NAMALWA (cell line): ENCODE data around the gene ITGA1.

ENCODE experiments used
- DNase-seq: peaks from one replicate; pipeline ENCODE4 v3.0.0-alpha.2; 2015; ENCODE audit warnings: low spot score

The ITGA1 gene

DNA sequence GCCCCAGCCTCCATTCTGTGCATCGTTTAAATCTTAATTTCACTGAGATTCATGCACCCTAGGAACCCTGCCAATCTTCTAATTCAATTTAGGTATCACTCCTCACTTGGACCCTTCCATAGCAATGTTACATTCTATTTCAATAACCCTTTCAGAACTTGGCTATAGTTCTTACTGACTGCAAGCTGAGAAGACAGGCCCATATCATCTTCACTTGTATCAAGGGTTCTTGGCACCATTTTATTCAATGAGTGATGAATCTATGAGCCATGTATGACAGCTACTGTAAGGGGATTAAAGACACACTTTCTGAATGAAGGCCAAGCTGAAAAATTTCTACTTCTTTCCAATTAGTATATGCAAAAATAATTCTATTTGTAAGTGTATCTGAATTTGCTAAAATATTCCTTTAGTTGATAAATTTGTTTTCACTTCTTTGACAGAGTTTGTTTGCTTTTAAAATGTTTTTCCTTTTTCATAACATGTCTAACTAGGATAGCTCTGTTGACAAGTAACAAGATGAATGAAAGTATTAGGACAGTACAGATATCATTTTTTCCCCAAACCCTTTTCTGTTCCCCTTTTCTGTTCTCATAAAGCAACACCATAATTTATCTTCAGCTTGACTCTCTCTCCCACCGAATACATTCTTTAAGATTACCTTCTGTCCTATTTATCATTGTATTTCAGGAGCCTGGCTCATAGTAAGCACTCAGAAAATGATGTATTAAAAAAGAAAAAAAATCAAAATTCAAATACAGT lies 211.0 kb downstream of the ITGA1 start:
- no peak for DNase-seq

DNA sequence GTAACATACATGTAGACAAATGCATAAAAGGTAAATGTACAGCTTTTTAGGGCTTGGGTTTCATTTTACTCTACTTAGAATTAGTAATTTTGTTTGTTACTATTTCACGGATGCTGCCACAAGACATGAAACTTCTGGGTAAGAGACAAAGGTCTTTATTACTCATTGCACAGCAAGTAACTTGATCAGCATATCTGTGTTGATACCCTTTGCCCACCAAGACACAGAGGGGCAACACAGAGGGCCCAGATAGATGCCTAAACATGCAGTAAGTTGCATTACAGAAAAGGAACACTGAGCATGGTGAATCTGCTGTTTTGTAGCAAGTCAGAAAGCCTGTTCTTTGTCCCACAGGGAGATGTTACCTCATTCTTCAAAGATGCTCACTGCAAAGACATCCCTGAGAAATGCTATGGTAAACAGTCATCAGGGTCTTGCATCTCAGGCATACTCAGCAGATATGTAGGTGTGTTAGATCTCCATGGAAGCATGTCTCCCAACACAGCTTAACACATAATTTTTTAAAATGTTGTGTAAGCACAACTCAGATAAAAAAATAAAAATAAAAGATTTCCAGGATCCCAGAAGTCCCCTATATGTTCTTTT lies 211.7 kb downstream of the ITGA1 start:
- no peak for DNase-seq

DNA sequence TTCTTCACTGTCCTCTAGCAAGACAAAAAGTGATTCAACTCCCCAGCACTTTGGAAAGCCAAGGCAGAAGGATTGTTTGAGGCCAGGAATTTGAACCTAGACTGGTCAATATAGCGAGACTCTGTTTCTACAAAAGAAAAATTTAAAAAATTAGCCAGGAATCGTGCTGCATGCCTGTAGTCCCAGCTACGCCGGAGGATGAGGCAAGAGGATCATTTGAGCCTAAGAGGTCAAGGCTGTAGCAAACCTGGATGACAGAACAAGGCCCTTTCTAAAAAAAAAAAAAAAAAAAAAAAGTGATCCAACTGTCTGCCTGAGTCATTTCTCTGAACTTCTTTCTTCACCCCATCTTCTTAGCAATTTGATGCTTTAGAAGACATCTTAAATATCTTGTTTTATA lies 213.8 kb downstream of the ITGA1 start:
- DNase-seq = no peak

DNA sequence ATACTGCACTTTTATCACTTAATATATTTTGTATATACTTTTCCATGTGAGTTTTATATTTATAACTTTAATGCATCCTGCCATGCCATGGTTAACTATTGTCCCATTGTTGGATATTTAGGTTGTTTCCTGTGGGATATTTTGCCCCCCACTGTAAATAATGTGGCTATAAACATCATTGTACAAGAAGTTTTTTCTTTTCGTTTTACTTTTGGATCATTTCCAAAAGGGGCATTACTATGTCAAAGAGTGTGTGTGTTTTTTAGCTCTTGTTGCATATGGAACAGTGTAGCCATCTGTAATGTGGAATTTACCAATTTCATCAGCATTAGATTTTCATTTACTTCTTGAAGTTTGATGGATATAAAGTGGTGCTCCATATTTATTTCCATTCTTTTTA lies 214.8 kb downstream of the ITGA1 start:
- DNase-seq = no peak

DNA sequence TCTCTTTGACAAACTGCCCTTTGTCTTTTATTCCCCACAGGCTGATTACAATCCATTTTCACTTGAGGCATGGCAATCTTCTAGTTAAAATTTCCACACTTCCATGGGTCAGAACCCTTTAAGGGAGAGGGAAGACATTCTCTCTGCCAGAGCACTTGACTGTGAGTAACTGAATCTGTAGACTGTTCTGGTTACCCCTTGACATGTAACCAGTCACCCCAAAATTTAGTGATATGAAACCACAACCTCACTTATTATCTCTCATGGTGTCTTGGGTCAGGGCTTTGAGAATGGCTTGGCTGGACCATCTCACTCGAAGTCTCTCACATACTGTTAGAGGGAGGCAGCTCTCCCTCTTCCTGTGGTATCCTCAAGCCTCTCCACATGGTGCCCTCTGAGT lies 215.4 kb downstream of the ITGA1 start:
- no peak for DNase-seq

DNA sequence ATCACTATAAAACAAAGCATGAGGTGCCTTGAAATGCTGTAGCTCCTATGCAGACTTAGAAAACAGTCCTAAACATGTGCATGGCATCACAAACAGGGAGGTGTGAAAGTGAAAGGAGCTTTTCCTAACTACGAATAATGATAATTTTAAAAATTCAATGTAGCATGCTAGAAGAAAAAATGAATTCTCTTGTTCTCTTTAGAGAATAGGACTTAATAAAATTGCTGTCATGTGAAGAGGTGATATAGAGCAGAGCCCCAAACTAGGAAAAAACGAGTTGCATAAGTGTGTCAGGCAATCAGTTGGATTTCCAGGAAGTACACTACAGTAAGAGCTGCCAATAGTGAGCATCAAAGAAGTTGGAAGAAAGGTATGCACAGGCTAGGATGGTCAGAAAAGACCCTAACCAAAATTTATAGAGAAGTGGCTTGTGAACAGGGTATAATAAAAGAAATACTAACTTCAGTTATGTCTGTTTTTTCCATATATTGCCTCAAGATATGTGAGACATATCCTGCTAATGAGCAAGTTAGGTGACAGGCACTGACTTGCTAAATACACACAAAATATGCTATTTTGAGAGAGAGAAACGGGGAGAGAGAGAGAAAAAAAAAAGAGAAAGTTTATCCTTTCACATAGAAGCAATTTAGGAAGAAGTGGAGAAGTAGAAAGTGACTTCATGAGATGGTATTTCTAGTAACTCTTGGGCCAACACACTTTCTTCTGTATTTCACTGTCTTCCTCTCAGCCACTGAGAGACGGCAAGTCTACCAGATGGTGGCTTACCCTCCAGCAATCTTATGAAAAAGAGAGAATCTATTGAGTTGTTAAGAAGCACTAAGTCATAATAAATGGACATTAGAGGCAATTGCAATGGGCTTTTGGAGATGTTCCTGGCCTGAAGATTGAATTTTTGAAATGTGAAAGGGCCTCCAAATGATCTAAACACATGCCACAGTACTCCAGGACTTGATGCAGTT lies 219.5 kb downstream of the ITGA1 start:
- no peak for DNase-seq

DNA sequence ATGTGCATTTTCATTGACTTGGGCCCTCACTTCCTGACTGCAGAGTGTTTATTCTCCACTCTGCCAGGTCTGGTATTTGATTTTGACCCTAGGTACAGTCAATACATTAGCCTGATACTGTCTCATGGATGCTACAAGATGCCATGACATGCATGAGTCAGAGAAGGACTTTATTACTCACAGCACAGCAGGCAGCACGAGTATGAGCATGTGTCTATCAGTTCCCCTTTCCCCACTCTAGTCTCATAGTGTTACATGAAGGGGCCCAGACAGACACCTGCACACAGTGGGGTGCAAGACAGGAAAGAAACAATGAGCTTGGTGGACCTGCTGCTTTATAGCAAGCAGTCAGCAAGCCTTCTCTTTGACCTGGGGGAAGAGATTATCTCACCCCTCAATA lies 221.0 kb downstream of the ITGA1 start:
- DNase-seq = no peak
